ENCODE results near the gene PCDH9.

The PCDH9 gene

GRCh38 chr13:67225252-67226159, 4.6 kb downstream of the PCDH9 start:
- H4K20me1 ChIP-seq (ENCODE audit: insufficient read depth, low read length): no peaks in the 10 kb centered on the region
- H3K9ac ChIP-seq (ENCODE audit: low read length): peak overlapping the region; percentile 25; the same call in 1 of the 2 replicates
- peak overlapping the region; percentile 12; the same call in 1 of the 2 replicates for H3K4me2 ChIP-seq (ENCODE audit: low read length)
- H3K9me3 ChIP-seq (ENCODE audit: low read length): peaks cover 27% of the 10 kb centered on the region
- peaks cover 7% of the 10 kb centered on the region; the same call in 1 of the 2 replicates for H3K36me3 ChIP-seq (ENCODE audit: insufficient read depth, low read length)
- no peaks in the 10 kb centered on the region for H3F3A ChIP-seq (ENCODE audit: insufficient read depth, low read length)
- H3K27ac ChIP-seq (ENCODE audit: low read depth, low read length, poor library complexity, severe bottlenecking): peak overlapping the region; percentile 67
- no peak overlapping the region for H3K4me3 ChIP-seq (ENCODE audit: low read depth, low read length, poor library complexity, severe bottlenecking)
- peaks cover 45% of the 10 kb centered on the region for H3K4me1 ChIP-seq (ENCODE audit: insufficient read depth, low read length, severe bottlenecking)
- no peak for TF ChIP-seq EZH2 (IDR thresholded peaks at IDR 0.05; ENCODE audit: borderline replicate concordance, low read length)
- no peak for TF ChIP-seq CTCF (IDR thresholded peaks at IDR 0.05; ENCODE audit: low read length)
- peak overlapping the region; percentile 11; the same call in 1 of the 2 replicates for H2AFZ ChIP-seq (ENCODE audit: low read length)
- H3K27me3 ChIP-seq (ENCODE audit: insufficient read depth, low read length): no peaks in the 10 kb centered on the region
- H3K79me2 ChIP-seq (ENCODE audit: insufficient read depth, low read length): no peaks in the 10 kb centered on the region
- H3K9me2 ChIP-seq (ENCODE audit: low read depth, low read length): no peaks in the 10 kb centered on the region

- Histone ChIP-seq H3K4me2 (ENCODE audit: low read length) (peak overlapping the region; percentile 43; the same call in 1 of the 2 replicates), H3K9me3 (ENCODE audit: low read length) (peaks cover 16% of the 10 kb centered on the region), H3F3A (ENCODE audit: insufficient read depth, low read length) (no peaks in the 10 kb centered on the region), H3K9ac (ENCODE audit: low read length) (peak overlapping the region; percentile 39; the same call in 1 of the 2 replicates), H4K20me1 (ENCODE audit: insufficient read depth, low read length) (no peaks in the 10 kb centered on the region), H3K27ac (ENCODE audit: low read depth, low read length, poor library complexity, severe bottlenecking) (peak overlapping the region; percentile 67), H2AFZ (ENCODE audit: low read length) (no peak overlapping the region; the same call in 1 of the 2 replicates), H3K36me3 (ENCODE audit: insufficient read depth, low read length) (peaks cover 7% of the 10 kb centered on the region; the same call in 1 of the 2 replicates), H3K4me1 (ENCODE audit: insufficient read depth, low read length, severe bottlenecking) (peaks cover 45% of the 10 kb centered on the region), H3K9me2 (ENCODE audit: low read depth, low read length) (no peaks in the 10 kb centered on the region), H3K27me3 (ENCODE audit: insufficient read depth, low read length) (no peaks in the 10 kb centered on the region), H3K4me3 (ENCODE audit: low read depth, low read length, poor library complexity, severe bottlenecking) (no peak overlapping the region), H3K79me2 (ENCODE audit: insufficient read depth, low read length) (no peaks in the 10 kb centered on the region)
- no peak for TF ChIP-seq EZH2 (IDR thresholded peaks at IDR 0.05; ENCODE audit: borderline replicate concordance, low read length)
- TF ChIP-seq CTCF (IDR thresholded peaks at IDR 0.05; ENCODE audit: low read length): peak; percentile 93
Observed at GRCh38 chr13:67224148-67224846, 5.8 kb downstream of the PCDH9 start.

- peak overlapping the region; percentile 43; the same call in 1 of the 2 replicates for H3K4me2 ChIP-seq (ENCODE audit: low read length)
- H2AFZ ChIP-seq (ENCODE audit: low read length): no peak overlapping the region
- peaks cover 45% of the 10 kb centered on the region for H3K4me1 ChIP-seq (ENCODE audit: insufficient read depth, low read length, severe bottlenecking)
Observed at GRCh38 chr13:67223742-67224141, 6.4 kb downstream of the PCDH9 start.

More at GRCh38 chr13:67223742-67224141, 6.4 kb downstream of the PCDH9 start:
- Histone ChIP-seq H3K27ac (ENCODE audit: low read depth, low read length, poor library complexity, severe bottlenecking) (peak overlapping the region; percentile 67), H3K9me3 (ENCODE audit: low read length) (peaks cover 19% of the 10 kb centered on the region; the same call in 1 of the 2 replicates), H3K9me2 (ENCODE audit: low read depth, low read length) (no peaks in the 10 kb centered on the region), H3K79me2 (ENCODE audit: insufficient read depth, low read length) (no peaks in the 10 kb centered on the region), H3F3A (ENCODE audit: insufficient read depth, low read length) (no peaks in the 10 kb centered on the region), H3K4me3 (ENCODE audit: low read depth, low read length, poor library complexity, severe bottlenecking) (no peak overlapping the region), H3K27me3 (ENCODE audit: insufficient read depth, low read length) (no peaks in the 10 kb centered on the region), H3K9ac (ENCODE audit: low read length) (peak overlapping the region; percentile 39; the same call in 1 of the 2 replicates), H3K36me3 (ENCODE audit: insufficient read depth, low read length) (peaks cover 7% of the 10 kb centered on the region; the same call in 1 of the 2 replicates), H4K20me1 (ENCODE audit: insufficient read depth, low read length) (no peaks in the 10 kb centered on the region)
- TF ChIP-seq CTCF (IDR thresholded peaks at IDR 0.05; ENCODE audit: low read length) (no peak), EZH2 (IDR thresholded peaks at IDR 0.05; ENCODE audit: borderline replicate concordance, low read length) (no peak)

Data from OCI-LY1 (cell line).